IMR-90 (cell line): ENCODE data around the gene HECTD1. TPM values are rescaled to one million over a fixed set of nuclear protein-coding genes. Genes with fewer than 3 reads are reported as not detected.

Source experiments
- ATAC-seq: fragments of 200-7000 bp; cut with Tn5 transposase; 2 replicates; pipeline ENCODE4 v1.9.1; 2020; ENCODE audit warnings: low read depth, mild to moderate bottlenecking, moderate library complexity
- BruUV-seq: library from RNA; stranded (reverse); fragments of 400-500 nt; replicated peaks from 2 replicates; lab custom pipeline; 2021; lab: Mats Ljungman, UMichigan
- CTCF ChIA-PET: fragments of 300-600 bp; formaldehyde crosslinking; extraction: SDS; loops from one replicate; lab custom pipeline; 2021; ENCODE audit warnings: antibody characterized with exemption; lab: Yijun Ruan, JAX
- POLR2A ChIA-PET: fragments of 300-600 bp; sonication (Branson Sonifier 250); formaldehyde crosslinking; loops from one replicate; lab custom pipeline; 2022; ENCODE audit warnings: antibody characterized with exemption; ENCODE audit not compliant: unreplicated experiment; lab: Charles Lee
- DNase-seq: peaks from one replicate; pipeline ENCODE4 v3.0.0; 2013
- H2AFZ ChIP-seq: replicated peaks from 2 replicates; pipeline ENCODE3; 2013; ENCODE audit warnings: low read length, mild to moderate bottlenecking; ENCODE audit not compliant: poor library complexity
- H2AK5ac ChIP-seq: 2 replicates; pipeline ENCODE4 v1.6.1; 2013; ENCODE audit warnings: low read depth, low read length, inconsistent platforms
- H2AK9ac ChIP-seq: replicated peaks from 2 replicates; pipeline ENCODE3; 2013; ENCODE audit warnings: mild to moderate bottlenecking, low read depth, low read length, moderate library complexity; ENCODE audit not compliant: poor library complexity
- H2BK120ac ChIP-seq: 2 replicates; pipeline ENCODE4 v1.6.1; 2013; ENCODE audit warnings: low read depth, low read length, inconsistent platforms
- H2BK15ac ChIP-seq: 3 replicates; pipeline ENCODE4 v1.6.1; 2013; ENCODE audit warnings: low read depth, low read length, inconsistent platforms
- H2BK20ac ChIP-seq: 2 replicates; pipeline ENCODE4 v1.6.1; 2013; ENCODE audit warnings: low read depth, mild to moderate bottlenecking, inconsistent platforms, low read length, moderate library complexity
- H2BK5ac ChIP-seq: 2 replicates; pipeline ENCODE4 v1.6.1; 2013; ENCODE audit warnings: mild to moderate bottlenecking, low read depth, low read length, inconsistent platforms; ENCODE audit not compliant: poor library complexity, severe bottlenecking
- H3K14ac ChIP-seq: replicated peaks from 2 replicates; pipeline ENCODE4 v1.6.1; 2013; ENCODE audit warnings: low read depth, low read length, inconsistent platforms
- H3K18ac ChIP-seq: 2 replicates; pipeline ENCODE4 v1.6.1; 2013; ENCODE audit warnings: low read depth, low read length, control low read depth
- H3K23ac ChIP-seq: 2 replicates; pipeline ENCODE4 v1.6.1; 2013; ENCODE audit warnings: low read depth, low read length, inconsistent platforms
- H3K27ac ChIP-seq: 2 replicates; pipeline ENCODE4 v1.5.1; 2013; ENCODE audit warnings: mild to moderate bottlenecking, control low read depth, low read length; ENCODE audit not compliant: insufficient read depth
- H3K27me3 ChIP-seq: 2 replicates; pipeline ENCODE4 v1.6.1; 2013; ENCODE audit warnings: low read length; ENCODE audit not compliant: control insufficient read depth, insufficient read depth
- H3K36me3 ChIP-seq: 2 replicates; pipeline ENCODE4 v1.6.1; 2013; ENCODE audit warnings: low read length, mixed read lengths; ENCODE audit not compliant: control insufficient read depth, insufficient read depth
- H3K4ac ChIP-seq: 2 replicates; pipeline ENCODE4 v1.6.1; 2013; ENCODE audit warnings: low read depth, low read length, inconsistent platforms
- H3K4me1 ChIP-seq: 2 replicates; pipeline ENCODE4 v1.6.1; 2013; ENCODE audit warnings: low read length, mixed read lengths; ENCODE audit not compliant: control insufficient read depth, insufficient read depth
- H3K4me2 ChIP-seq: 2 replicates; pipeline ENCODE4 v1.6.1; 2013; ENCODE audit warnings: low read depth, mild to moderate bottlenecking, control low read depth, low read length, moderate library complexity
- H3K4me3 ChIP-seq: 2 replicates; pipeline ENCODE4 v1.5.1; 2013; ENCODE audit warnings: low read depth, mild to moderate bottlenecking, control low read depth, low read length, moderate library complexity; ENCODE audit not compliant: insufficient read depth
- H3K56ac ChIP-seq: 2 replicates; pipeline ENCODE4 v1.6.1; 2013; ENCODE audit warnings: low read length, inconsistent platforms; ENCODE audit not compliant: insufficient read depth; ENCODE audit errors: extremely low read depth
- H3K79me1 ChIP-seq, 2 experiments: 2 replicates each; pipeline ENCODE4 v1.6.1; 2013; ENCODE audit warnings: low read length in 2 of 2, inconsistent platforms in 1 of 2, low read depth in 1 of 2
- H3K9ac ChIP-seq: 2 replicates; pipeline ENCODE4 v1.6.1; 2013; ENCODE audit warnings: low read depth, low read length, control low read depth
- H3K9me1 ChIP-seq: 2 replicates; pipeline ENCODE4 v1.6.1; 2013; ENCODE audit warnings: low read length, inconsistent platforms; ENCODE audit not compliant: insufficient read depth
- H3K9me3 ChIP-seq: 2 replicates; pipeline ENCODE4 v1.6.1; 2013; ENCODE audit warnings: low read length; ENCODE audit not compliant: control insufficient read depth, insufficient read depth
- H4K20me1 ChIP-seq: 2 replicates; pipeline ENCODE4 v1.6.1; 2013; ENCODE audit warnings: low read length, inconsistent platforms; ENCODE audit not compliant: insufficient read depth
- H4K5ac ChIP-seq: 2 replicates; pipeline ENCODE4 v1.6.1; 2013; ENCODE audit warnings: mild to moderate bottlenecking, low read depth, low read length, control low read depth
- H4K8ac ChIP-seq, 2 experiments: 2 replicates each; pipeline ENCODE4 v1.6.1; 2013; ENCODE audit warnings: low read depth in 2 of 2, low read length in 2 of 2, control low read depth in 1 of 2, inconsistent platforms in 1 of 2
- H4K91ac ChIP-seq: 2 replicates; pipeline ENCODE4 v1.6.1; 2013; ENCODE audit warnings: low read depth, low read length, inconsistent platforms; ENCODE audit not compliant: insufficient read depth
- BHLHE40 ChIP-seq: fragments of 150-350 bp; IDR thresholded peaks from 2 replicates; pipeline ENCODE4 v1.6.1; 2016; ENCODE audit warnings: mild to moderate bottlenecking, low read depth, low read length
- CEBPB ChIP-seq: IDR thresholded peaks from 2 replicates; pipeline ENCODE4 v1.6.1; 2012; ENCODE audit warnings: low read depth, low read length, improper control_type of control experiment
- CHD1 ChIP-seq: IDR thresholded peaks from 2 replicates; pipeline ENCODE4 v1.6.1; 2012; ENCODE audit warnings: low read depth, low read length, improper control_type of control experiment
- FOS ChIP-seq: fragments of 150-350 bp; IDR thresholded peaks from 2 replicates; pipeline ENCODE4 v1.6.1; 2016; ENCODE audit warnings: low read depth, low read length
- MAFK ChIP-seq: IDR thresholded peaks from 2 replicates; pipeline ENCODE4 v1.6.1; 2012; ENCODE audit warnings: low read depth, low read length, improper control_type of control experiment
- MAZ ChIP-seq: IDR thresholded peaks from 2 replicates; pipeline ENCODE4 v1.6.1; 2012; ENCODE audit warnings: low read depth, mild to moderate bottlenecking, low read length, improper control_type of control experiment, moderate library complexity, borderline replicate concordance
- MXI1 ChIP-seq: IDR thresholded peaks from 2 replicates; pipeline ENCODE4 v1.6.1; 2012; ENCODE audit warnings: low read depth, mild to moderate bottlenecking, low read length, moderate library complexity, borderline replicate concordance
- NFE2L2 ChIP-seq: fragments of 150-350 bp; IDR thresholded peaks from 2 replicates; pipeline ENCODE4 v1.6.1; 2016; ENCODE audit warnings: low read depth, mild to moderate bottlenecking, low read length
- POLR2A ChIP-seq: IDR thresholded peaks from 2 replicates; pipeline ENCODE4 v1.6.1; 2012; ENCODE audit warnings: mild to moderate bottlenecking, low read depth, low read length
- RAD21 ChIP-seq: IDR thresholded peaks from 2 replicates; pipeline ENCODE4 v1.6.1; 2012; ENCODE audit warnings: low read length, improper control_type of control experiment
- RCOR1 ChIP-seq: IDR thresholded peaks from 2 replicates; pipeline ENCODE4 v1.6.1; 2012; ENCODE audit warnings: mild to moderate bottlenecking, low read length, improper control_type of control experiment; ENCODE audit not compliant: insufficient replicate concordance
- RFX5 ChIP-seq: IDR thresholded peaks from 2 replicates; pipeline ENCODE4 v1.8.0; 2012; ENCODE audit warnings: low read depth, mild to moderate bottlenecking, low read length, moderate library complexity
- SMC3 ChIP-seq: fragments of 150-350 bp; IDR thresholded peaks from 2 replicates; pipeline ENCODE4 v1.6.1; 2016; ENCODE audit warnings: low read depth, mild to moderate bottlenecking, antibody characterized with exemption, low read length, moderate library complexity
- WGBS, 2 experiments: methylation state at CpG; one replicate each; pipeline versions ENCODE4 v1.1.5 to v1.1.7; 2013; ENCODE audit warnings: missing lambda C conversion rate in 2 of 2; ENCODE audit not compliant: insufficient read length in 1 of 2; ENCODE audit errors: extremely low coverage in 2 of 2; 5-methylcytosine and 5-hydroxymethylcytosine counted together
- dilution Hi-C: fragments of 300-500 bp; cut with HindIII; formaldehyde crosslinking; loops from one replicate; pipeline ENCODE4 v1.14.3; 2018; ENCODE audit warnings: low sequenced_read_pairs; ENCODE audit not compliant: unreplicated experiment
- in situ Hi-C: fragments of 300-500 bp; cut with MboI; formaldehyde crosslinking; loops from 3 replicates; pipeline ENCODE4 v1.14.3; 2019; ENCODE audit warnings: low sequenced_read_pairs, inconsistent platforms, mixed read lengths
- intact Hi-C: fragments of 100-400 bp; cut with micrococcal nuclease; formaldehyde crosslinking; loops from 2 replicates; pipeline ENCODE4 v1.10.0; 2022
- polyA plus RNA-seq, 3 experiments: library from polyadenylated mRNA; depleted of rRNA; stranded (reverse); fragments of >200 nt; gene quantifications; 2 replicates each; pipeline ENCODE4 v1.2.3, GENCODE V29; 2012; ENCODE audit warnings: low replicate concordance in 1 of 3
- total RNA-seq: library from RNA; depleted of rRNA; stranded (reverse); fragments of >200 nt; gene quantifications from 2 replicates; pipeline ENCODE4 v1.2.3, GENCODE V29; 2012
- TF ChIP-seq, protein P1 (sequence below): fragments of 150-350 bp; IDR thresholded peaks from 2 replicates; pipeline ENCODE4 v1.6.1; 2016; ENCODE audit warnings: low read depth, mild to moderate bottlenecking, low read length, moderate library complexity, borderline replicate concordance
- TF ChIP-seq, protein P2 (sequence below): conservative IDR thresholded peaks from 2 replicates; pipeline ENCODE4 v1.5.1; 2012; ENCODE audit warnings: mild to moderate bottlenecking, low read depth, low read length, improper control_type of control experiment
- TF ChIP-seq, protein P3 (sequence below): fragments of 150-350 bp; IDR thresholded peaks from 2 replicates; pipeline ENCODE4 v1.6.1; 2017; ENCODE audit warnings: mild to moderate bottlenecking, antibody characterized with exemption, low read length, low read depth

Gene HECTD1
- total and polyA plus RNA-seq, 2 of the 4 experiments (the other 2 are of a cell fraction), result 48.5 to 228 TPM

DNA sequence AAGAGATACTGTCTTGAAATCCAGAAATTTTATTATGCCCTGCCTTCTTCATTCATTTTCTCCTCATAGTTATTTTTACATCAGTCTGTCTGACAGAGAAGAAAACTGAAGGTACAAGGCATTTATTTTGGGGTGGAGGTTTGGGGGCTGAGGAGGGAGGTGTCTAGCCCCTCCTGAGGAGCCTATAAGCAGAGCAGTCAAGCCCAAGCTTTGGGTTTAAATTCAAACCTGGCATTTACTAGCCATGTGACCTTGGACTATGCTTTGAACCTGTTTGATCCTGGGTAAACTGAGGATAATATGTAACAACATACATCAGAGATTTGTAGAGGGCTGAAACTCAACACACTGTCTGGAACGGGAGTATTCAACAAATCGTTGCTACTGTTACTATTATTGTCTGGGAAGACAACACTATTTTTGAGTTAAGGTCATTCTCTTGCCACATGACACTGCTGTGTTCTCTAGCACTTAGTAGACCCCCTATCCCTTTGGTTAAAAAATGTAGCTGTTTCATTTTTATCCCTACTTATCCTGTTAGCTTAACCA, 115.4 kb downstream of the HECTD1 start:
- Histone ChIP-seq H4K8ac (no peak overlapping the region; a peak in 1 of 4 replicates), H3K4me1 (peaks cover 22% of the 10 kb centered on the region), H3K36me3 (0 out of 2 replicates have a peak, but pooled peaks cover under 1% of the 10 kb centered on the region), H3K79me1 (no peaks in the 10 kb centered on the region), H3K23ac (no peak overlapping the region), H2BK20ac (peak overlapping the region; percentile 44), H4K5ac (peak overlapping the region; percentile 34; the same call in 1 of the 2 replicates), H2AK9ac (no peak overlapping the region), H2BK15ac (no peak overlapping the region), H4K91ac (no peak overlapping the region), H3K27ac (no peak overlapping the region), H3K9me3 (no peaks in the 10 kb centered on the region), H4K20me1 (no peaks in the 10 kb centered on the region), H3K9ac (no peak overlapping the region), H2AFZ (no peak overlapping the region), H3K9me1 (peaks cover 19% of the 10 kb centered on the region), H3K27me3 (no peaks in the 10 kb centered on the region), H3K4me3 (no peak overlapping the region), H3K14ac (0 out of 2 replicates have a peak overlapping the region, but pooled peaks have one; percentile 1), H3K4ac (peak overlapping the region; percentile 35; the same call in 1 of the 2 replicates), H3K4me2 (no peak overlapping the region), H2BK120ac (peak overlapping the region; percentile 28), H2BK5ac (peak overlapping the region; percentile 95), H2AK5ac (peak overlapping the region; percentile 60; the same call in 1 of the 2 replicates), H3K56ac (no peak overlapping the region), H3K18ac (peak overlapping the region; percentile 41; the same call in 1 of the 2 replicates)
- intact Hi-C loops, result no loop called here
- ChIA-PET POLR2A (no interaction called here), CTCF (no interaction called here)
- WGBS, 2 experiments, result no CpG with 5 or more reads among the region's 2 CpGs
- no TSS peak for BruUV-seq
- DNase-seq (no peak), ATAC-seq (no peak)
- TF ChIP-seq, protein P1, sequence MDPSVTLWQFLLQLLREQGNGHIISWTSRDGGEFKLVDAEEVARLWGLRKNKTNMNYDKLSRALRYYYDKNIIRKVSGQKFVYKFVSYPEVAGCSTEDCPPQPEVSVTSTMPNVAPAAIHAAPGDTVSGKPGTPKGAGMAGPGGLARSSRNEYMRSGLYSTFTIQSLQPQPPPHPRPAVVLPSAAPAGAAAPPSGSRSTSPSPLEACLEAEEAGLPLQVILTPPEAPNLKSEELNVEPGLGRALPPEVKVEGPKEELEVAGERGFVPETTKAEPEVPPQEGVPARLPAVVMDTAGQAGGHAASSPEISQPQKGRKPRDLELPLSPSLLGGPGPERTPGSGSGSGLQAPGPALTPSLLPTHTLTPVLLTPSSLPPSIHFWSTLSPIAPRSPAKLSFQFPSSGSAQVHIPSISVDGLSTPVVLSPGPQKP, result no peak
- TF ChIP-seq BHLHE40 (no peak), RFX5 (no peak), MAFK (no peak), MAZ (no peak), NFE2L2 (no peak), POLR2A (no peak), MXI1 (no peak), SMC3 (no peak), FOS (no peak), RAD21 (no peak), RCOR1 (no peak), CHD1 (no peak), CEBPB (no peak)
- TF ChIP-seq, protein P2, sequence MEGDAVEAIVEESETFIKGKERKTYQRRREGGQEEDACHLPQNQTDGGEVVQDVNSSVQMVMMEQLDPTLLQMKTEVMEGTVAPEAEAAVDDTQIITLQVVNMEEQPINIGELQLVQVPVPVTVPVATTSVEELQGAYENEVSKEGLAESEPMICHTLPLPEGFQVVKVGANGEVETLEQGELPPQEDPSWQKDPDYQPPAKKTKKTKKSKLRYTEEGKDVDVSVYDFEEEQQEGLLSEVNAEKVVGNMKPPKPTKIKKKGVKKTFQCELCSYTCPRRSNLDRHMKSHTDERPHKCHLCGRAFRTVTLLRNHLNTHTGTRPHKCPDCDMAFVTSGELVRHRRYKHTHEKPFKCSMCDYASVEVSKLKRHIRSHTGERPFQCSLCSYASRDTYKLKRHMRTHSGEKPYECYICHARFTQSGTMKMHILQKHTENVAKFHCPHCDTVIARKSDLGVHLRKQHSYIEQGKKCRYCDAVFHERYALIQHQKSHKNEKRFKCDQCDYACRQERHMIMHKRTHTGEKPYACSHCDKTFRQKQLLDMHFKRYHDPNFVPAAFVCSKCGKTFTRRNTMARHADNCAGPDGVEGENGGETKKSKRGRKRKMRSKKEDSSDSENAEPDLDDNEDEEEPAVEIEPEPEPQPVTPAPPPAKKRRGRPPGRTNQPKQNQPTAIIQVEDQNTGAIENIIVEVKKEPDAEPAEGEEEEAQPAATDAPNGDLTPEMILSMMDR, result no peak
- TF ChIP-seq, protein P3, sequence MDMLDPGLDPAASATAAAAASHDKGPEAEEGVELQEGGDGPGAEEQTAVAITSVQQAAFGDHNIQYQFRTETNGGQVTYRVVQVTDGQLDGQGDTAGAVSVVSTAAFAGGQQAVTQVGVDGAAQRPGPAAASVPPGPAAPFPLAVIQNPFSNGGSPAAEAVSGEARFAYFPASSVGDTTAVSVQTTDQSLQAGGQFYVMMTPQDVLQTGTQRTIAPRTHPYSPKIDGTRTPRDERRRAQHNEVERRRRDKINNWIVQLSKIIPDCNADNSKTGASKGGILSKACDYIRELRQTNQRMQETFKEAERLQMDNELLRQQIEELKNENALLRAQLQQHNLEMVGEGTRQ, result no peak
- dilution Hi-C loops, result no loop called here
- in situ Hi-C loops, result no loop called here
